Common myeloid progenitor, CD34-positive (primary cell): Measurements from ENCODE around the gene NDUFS3.
"Not testable (repeated sequence)": the region's sequence is repeated elsewhere in the genome, so short reads cannot be mapped to it uniquely, and the experiment has no call there.

Experiments
- CTCF ChIA-PET: fragments of 350-600 bp; sonication (Branson Sonifier 250); formaldehyde crosslinking; loops from one replicate; lab custom pipeline; 2021; ENCODE audit warnings: antibody characterized with exemption; lab: Charles Lee
- POLR2A ChIA-PET: fragments of 350-600 bp; sonication (Branson Sonifier 250); formaldehyde crosslinking; loops from one replicate; lab custom pipeline; 2021; ENCODE audit warnings: antibody characterized with exemption; lab: Charles Lee
- DNase-seq, 3 donors: peaks; one replicate each; pipeline versions ENCODE4 v3.0.0 to v3.0.0-alpha.2; 2013
- H3K27ac ChIP-seq, 2 experiments: 1 replicate in 1 of 2; 2 replicates in 1 of 2; pipeline ENCODE4 v1.7.0; 2013; ENCODE audit warnings: inconsistent platforms in 2 of 2, low read length in 2 of 2, mild to moderate bottlenecking in 2 of 2, low read depth in 1 of 2, moderate library complexity in 1 of 2; ENCODE audit not compliant: severe bottlenecking in 2 of 2, insufficient read depth in 1 of 2, poor library complexity in 1 of 2
- H3K27me3 ChIP-seq, 5 experiments: replicated peaks in 2 of 5; 1 replicate in 3 of 5; 2 replicates in 2 of 5; pipeline versions ENCODE4 v1.6.1 to v1.7.0; 2013; ENCODE audit warnings: low read length in 4 of 5, mild to moderate bottlenecking in 2 of 5, moderate library complexity in 2 of 5, inconsistent platforms in 1 of 5; ENCODE audit not compliant: insufficient read depth in 5 of 5, control insufficient read depth in 4 of 5
- H3K36me3 ChIP-seq, 4 experiments: 1 replicate in 2 of 4; 2 replicates in 2 of 4; pipeline versions ENCODE4 v1.6.1 to v1.7.0; 2013; ENCODE audit warnings: low read length in 3 of 4, control low read depth in 1 of 4, mild to moderate bottlenecking in 1 of 4; ENCODE audit not compliant: control insufficient read depth in 4 of 4, insufficient read depth in 4 of 4
- H3K4me1 ChIP-seq, 4 experiments: 1 replicate in 3 of 4; 2 replicates in 1 of 4; pipeline versions ENCODE4 v1.6.1 to v1.7.1; 2013; ENCODE audit warnings: low read length in 3 of 4, mild to moderate bottlenecking in 3 of 4, control low read depth in 1 of 4, inconsistent platforms in 1 of 4, moderate library complexity in 1 of 4; ENCODE audit not compliant: control insufficient read depth in 4 of 4, insufficient read depth in 4 of 4; ENCODE audit errors: control extremely low read depth in 1 of 4
- H3K4me3 ChIP-seq, 7 experiments: 1 replicate in 4 of 7; 2 replicates in 3 of 7; pipeline versions ENCODE4 v1.5.1 to v1.7.0; 2013; ENCODE audit warnings: mild to moderate bottlenecking in 7 of 7, low read length in 6 of 7, moderate library complexity in 6 of 7, inconsistent platforms in 2 of 7, low read depth in 2 of 7, control low read depth in 1 of 7; ENCODE audit not compliant: insufficient read depth in 4 of 7, control insufficient read depth in 1 of 7; ENCODE audit errors: extremely low read depth in 1 of 7
- H3K9me3 ChIP-seq, 5 experiments: 1 replicate in 4 of 5; 2 replicates in 1 of 5; pipeline versions ENCODE4 v1.6.1 to v1.7.1; 2013; ENCODE audit warnings: low read length in 4 of 5, mild to moderate bottlenecking in 2 of 5, inconsistent platforms in 1 of 5, low read depth in 1 of 5, moderate library complexity in 1 of 5; ENCODE audit not compliant: control insufficient read depth in 4 of 5, insufficient read depth in 2 of 5; ENCODE audit errors: control extremely low read depth in 1 of 5
- WGBS: methylation state at CpG from one replicate; pipeline ENCODE4 v1.1.5; 2013; ENCODE audit not compliant: insufficient coverage; 5-methylcytosine and 5-hydroxymethylcytosine counted together

Gene NDUFS3

DNA sequence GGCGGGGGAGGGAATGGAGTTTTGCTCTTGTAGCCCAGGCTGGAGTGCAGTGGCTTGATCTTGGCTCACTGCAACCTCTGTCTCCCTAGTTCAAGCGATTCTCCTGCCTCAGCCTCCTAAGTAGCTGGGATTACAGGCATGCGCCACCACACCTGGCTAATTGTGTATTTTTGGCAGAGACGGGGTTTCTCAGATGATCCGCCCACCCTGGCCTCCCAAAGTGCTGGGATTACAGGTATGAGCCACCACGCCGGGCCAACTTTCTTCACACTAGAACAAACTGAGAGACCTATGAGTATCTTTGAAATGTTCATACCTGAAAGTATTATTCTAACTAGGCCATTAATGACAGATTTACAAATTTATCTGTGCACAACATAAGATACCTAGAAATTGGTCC lies 32.6 kb upstream of the NDUFS3 start:
- POLR2A ChIA-PET, H3K27me3 ChIP-seq, DNase-seq, H3K27ac ChIP-seq, H3K9me3 ChIP-seq, H3K4me3 ChIP-seq: not testable (repeated sequence)
- WGBS, result 95% methylated on average over 4 of the region's 7 CpGs
- peaks cover 0 to 10% (median 4%) of the 10 kb centered on the region in 4 experiments for H3K36me3 ChIP-seq
- CTCF ChIA-PET, result interaction anchor here (0.6 to 1.2 kb wide), 3 partner anchors 9 to 46 kb away, joined by 3 read pairs; no protein-coding TSS in a partner anchor
- H3K4me1 ChIP-seq, result peaks cover 9 to 16% (median 10%) of the 10 kb centered on the region in 4 experiments

DNA sequence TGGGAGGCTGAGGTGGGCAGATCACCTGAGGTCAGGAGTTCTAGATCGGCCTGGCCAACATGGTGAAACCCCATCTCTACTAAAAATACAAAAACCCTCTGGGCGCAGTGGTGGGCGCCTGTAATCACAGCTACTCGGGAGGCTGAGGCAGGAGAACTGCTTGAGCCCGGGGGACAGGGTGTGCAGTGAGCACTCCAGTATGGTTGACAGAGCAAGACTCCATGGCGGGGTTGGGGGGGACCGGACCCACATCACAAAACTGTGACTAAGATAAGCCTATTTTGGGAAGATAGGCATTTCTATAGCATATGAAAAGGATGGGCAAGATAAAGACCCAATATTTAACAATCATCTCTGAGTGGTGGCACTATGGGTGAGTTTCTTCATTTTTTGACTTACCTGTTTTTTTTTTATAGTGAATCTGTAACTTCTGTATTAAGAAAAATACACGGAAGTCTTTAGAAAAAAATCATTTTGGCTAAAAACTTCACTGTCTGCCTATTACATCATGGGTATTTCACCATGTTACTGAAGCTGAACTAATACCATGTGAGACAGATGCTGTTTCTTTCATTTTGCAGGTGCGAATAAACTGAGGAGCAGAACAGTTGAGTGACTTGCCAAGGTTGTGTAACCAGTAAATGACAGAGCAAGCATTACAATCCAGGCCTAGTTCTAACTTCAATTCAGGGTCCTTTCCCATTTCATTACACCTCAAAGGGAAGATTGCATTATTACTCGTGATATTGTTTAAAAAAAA lies 28.4 kb upstream of the NDUFS3 start:
- DNase-seq, result peak in 1 of 3 donors; percentile 25
- H3K4me3 ChIP-seq, result peak overlapping the region in 1 of 7 experiments; percentile 91
- H3K36me3 ChIP-seq, result peaks cover 0 to 10% (median 3%) of the 10 kb centered on the region in 4 experiments
- 98% methylated on average over 6 of the region's 10 CpGs for WGBS
- no peak overlapping the region for H3K27ac ChIP-seq
- H3K27me3 ChIP-seq, result no peaks in the 10 kb centered on the region
- H3K4me1 ChIP-seq, result peaks cover 20 to 35% (median 31%) of the 10 kb centered on the region in 4 experiments
- ChIA-PET POLR2A (no interaction called here), CTCF (interaction anchor here (1.9 to 5.8 kb wide), 5 partner anchors 11 to 67 kb away, joined by 6 to 27 read pairs (median 9); partner anchors contain the start of gene PTPMT1)
- H3K9me3 ChIP-seq, result no peaks in the 10 kb centered on the region

DNA sequence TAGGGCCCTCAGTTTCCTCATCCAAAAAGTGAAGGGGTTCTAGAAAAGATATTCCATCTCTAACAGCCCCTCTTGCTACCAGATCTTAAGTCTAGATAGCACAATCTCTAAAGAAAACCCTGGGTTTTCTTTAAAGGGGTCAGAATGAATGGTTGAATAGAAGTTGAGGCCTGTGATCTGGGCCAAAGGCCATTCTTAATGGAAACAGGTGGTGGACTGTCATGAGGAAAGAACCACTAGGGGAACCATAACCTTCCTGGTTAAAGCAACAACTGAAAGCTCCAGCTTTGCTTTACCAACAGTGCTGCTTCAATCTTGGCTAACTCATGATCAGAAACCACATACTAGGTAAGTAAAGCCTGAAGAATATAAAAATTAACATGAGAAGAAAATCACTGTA lies 27.8 kb upstream of the NDUFS3 start:
- Histone ChIP-seq H3K4me3 (peak overlapping the region in 6 of 7 experiments; percentile 12 to 97 (median 55)), H3K27me3 (no peaks in the 10 kb centered on the region), H3K27ac (no peak overlapping the region), H3K36me3 (peaks cover 0 to 10% (median 3%) of the 10 kb centered on the region in 4 experiments), H3K9me3 (no peaks in the 10 kb centered on the region), H3K4me1 (peaks cover 20 to 35% (median 31%) of the 10 kb centered on the region in 4 experiments)
- POLR2A ChIA-PET, result no interaction called here
- CTCF ChIA-PET, result interaction anchor here (0.7 to 5.8 kb wide), 7 partner anchors 10 to 70 kb away, joined by 3 to 27 read pairs (median 5); partner anchors contain the start of gene PTPMT1
- peak; percentile 43 to 64 (median 53) for DNase-seq

DNA sequence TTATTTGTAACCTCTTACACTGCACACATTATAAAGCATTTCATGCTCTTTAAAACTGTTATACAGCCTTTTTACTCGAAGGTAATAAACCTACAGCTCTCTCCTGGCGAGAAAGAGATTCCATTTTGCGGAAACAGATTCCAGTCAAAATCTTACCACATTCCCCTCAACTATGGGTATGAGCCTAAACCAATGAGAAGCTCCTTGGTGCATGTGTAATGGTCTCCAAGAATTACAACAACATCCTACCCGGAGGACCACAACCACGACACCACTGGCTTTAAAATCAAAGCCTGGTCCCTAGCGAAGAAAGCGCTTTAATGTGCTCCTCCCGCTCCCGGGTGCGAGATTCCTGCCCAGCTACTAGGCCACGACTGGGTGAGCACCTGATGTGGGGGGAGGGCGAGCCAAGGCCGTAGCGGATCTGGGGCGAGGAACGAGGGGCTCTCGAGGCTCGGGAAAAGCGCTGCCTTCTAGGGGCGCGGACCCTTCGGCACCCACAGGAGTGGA lies 26.8 kb upstream of the NDUFS3 start:
- CTCF ChIA-PET, result interaction anchor here (0.7 to 5.8 kb wide), 14 partner anchors 8 to 69 kb away, joined by 3 to 27 read pairs (median 4); partner anchors contain the start of genes FAM180B and PTPMT1
- H3K27me3 ChIP-seq, result no peaks in the 10 kb centered on the region
- DNase-seq, result peak; percentile 19 to 63 (median 56)
- WGBS, result 0% methylated on average over 17 of the region's 22 CpGs
- H3K4me3 ChIP-seq, result peak overlapping the region; percentile 72 to 97 (median 88)
- no peaks in the 10 kb centered on the region for H3K9me3 ChIP-seq
- H3K27ac ChIP-seq, result peak overlapping the region; percentile 64 to 94
- H3K4me1 ChIP-seq, result peaks cover 20 to 35% (median 31%) of the 10 kb centered on the region in 4 experiments
- POLR2A ChIA-PET, result interaction anchor here (1.0 kb wide), 1 partner anchor 33 kb away, joined by 3 read pairs; no protein-coding TSS in a partner anchor
- H3K36me3 ChIP-seq, result peaks cover 0 to 6% (median 3%) of the 10 kb centered on the region in 4 experiments

DNA sequence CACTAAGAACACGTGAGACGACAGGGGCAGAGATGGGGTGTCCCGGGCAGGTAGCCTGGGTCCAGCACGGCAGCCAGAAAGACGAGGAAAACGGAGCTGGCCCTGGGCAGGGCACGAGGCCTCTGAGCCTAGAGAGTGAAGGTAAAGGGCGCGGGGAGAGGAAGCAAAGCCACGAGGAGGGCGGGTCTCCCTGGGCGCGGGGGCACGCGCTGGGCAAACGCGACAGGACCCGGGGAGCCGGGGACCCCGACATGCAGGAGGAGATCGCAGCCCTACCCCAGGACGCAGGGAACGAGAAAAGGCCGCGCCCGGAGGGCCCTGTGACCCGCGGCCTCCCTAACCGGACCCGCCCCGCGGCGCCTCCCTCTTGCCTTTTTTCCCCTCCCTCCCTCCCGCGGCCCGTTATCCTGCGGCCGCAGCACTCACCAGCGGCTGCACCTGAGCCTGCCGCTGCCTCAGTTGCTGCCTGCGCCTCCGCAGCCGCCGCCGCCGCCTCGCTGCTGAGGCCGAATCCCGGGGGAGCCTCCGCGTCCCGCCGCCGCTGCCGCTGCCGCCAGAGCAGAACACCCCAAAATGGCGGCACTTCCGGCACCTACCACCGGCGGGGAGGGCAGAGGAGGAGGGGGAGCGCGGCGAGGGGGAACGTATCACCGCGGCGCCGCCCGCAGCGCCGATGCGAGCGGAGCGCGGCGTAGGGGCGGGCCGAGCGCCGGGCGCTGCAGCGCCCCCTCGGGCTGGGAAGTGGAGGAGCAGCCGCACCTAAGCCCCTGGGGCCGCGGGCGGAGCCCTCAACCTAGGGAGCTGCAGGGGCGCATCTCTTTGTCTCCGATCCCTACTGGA lies 26.1 kb upstream of the NDUFS3 start, which contains the start of gene CELF1:
Gene CELF1, minus strand, starts transcription at position 567 of the 840 bp plus-strand sequence. CDS start 53,609 bp downstream, outside the sequence.
- DNase-seq, result peak; percentile 93 to 96 (median 96)
- WGBS, result under 1% methylated on average over 73 of the region's 89 CpGs
- Histone ChIP-seq H3K4me1 (peaks cover 18 to 35% (median 31%) of the 10 kb centered on the region in 4 experiments), H3K4me3 (peak within 1 kb of the TSS; percentile 72 to 97 (median 88)), H3K36me3 (peaks cover 0 to 6% (median 3%) of the 10 kb centered on the region in 4 experiments), H3K27me3 (no peaks in the 10 kb centered on the region), H3K9me3 (no peaks in the 10 kb centered on the region), H3K27ac (peak within 1 kb of the TSS; percentile 64 to 94)
- POLR2A ChIA-PET, result interaction anchor here (0.6 to 1.0 kb wide), 4 partner anchors 9 to 38 kb away, joined by 3 to 5 read pairs (median 4); no protein-coding TSS in a partner anchor
- CTCF ChIA-PET, result interaction anchor here (0.9 to 5.8 kb wide), 18 partner anchors 9 to 68 kb away, joined by 3 to 27 read pairs (median 4); partner anchors contain the start of genes FAM180B and PTPMT1

DNA sequence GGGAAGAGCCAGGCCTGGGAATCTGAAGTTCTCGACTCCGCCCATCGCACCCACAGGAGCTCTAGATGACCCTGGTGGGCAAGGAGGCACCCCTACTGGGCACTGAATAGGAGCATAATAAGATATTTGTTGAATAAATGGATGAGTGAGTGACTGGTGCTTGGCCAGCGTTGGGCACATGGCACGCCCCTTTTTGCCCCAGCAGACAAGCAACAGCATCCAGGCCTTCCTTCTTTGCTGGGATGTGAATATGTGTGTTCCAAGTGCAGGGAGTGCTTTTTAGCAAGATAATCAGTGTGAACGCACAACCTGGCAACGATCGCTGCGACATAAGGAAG lies 25.5 kb upstream of the NDUFS3 start:
- ChIA-PET POLR2A (interaction anchor here (0.6 to 0.9 kb wide), 3 partner anchors 10 to 38 kb away, joined by 3 to 5 read pairs (median 4); no protein-coding TSS in a partner anchor), CTCF (interaction anchor here (0.9 to 5.8 kb wide), 10 partner anchors 9 to 64 kb away, joined by 3 to 27 read pairs (median 6); partner anchors contain the start of gene PTPMT1)
- Histone ChIP-seq H3K4me1 (peaks cover 18 to 35% (median 30%) of the 10 kb centered on the region in 4 experiments), H3K9me3 (no peaks in the 10 kb centered on the region), H3K4me3 (peak overlapping the region; percentile 37 to 97 (median 88)), H3K36me3 (peaks cover 0 to 6% (median 3%) of the 10 kb centered on the region in 4 experiments), H3K27ac (peak overlapping the region in 1 of 2 experiments; percentile 58), H3K27me3 (no peaks in the 10 kb centered on the region)
- 0% methylated on average over 5 of the region's 9 CpGs for WGBS
- DNase-seq, result peak; percentile 54 to 80 (median 73)
